PC-3 (cell line): ENCODE measurements around the gene IRF1. TPM values are rescaled to one million over a fixed set of nuclear protein-coding genes. Genes with fewer than 3 reads are reported as not detected.

Experiments used
- ATAC-seq: fragments of 200-7000 bp; cut with Tn5 transposase; 2 replicates; pipeline ENCODE4 v1.9.1; 2020; ENCODE audit warnings: mild to moderate bottlenecking, moderate library complexity
- BruUV-seq: library from RNA; stranded (reverse); fragments of 400-500 nt; replicated peaks from 2 replicates; lab custom pipeline; 2021; lab: Mats Ljungman, UMichigan
- CTCF ChIA-PET: fragments of 300-600 bp; sonication (Branson Sonifier 250); formaldehyde crosslinking; loops from one replicate; lab custom pipeline; 2022; ENCODE audit warnings: antibody characterized with exemption; lab: Charles Lee
- POLR2A ChIA-PET: fragments of 300-600 bp; sonication (Branson Sonifier 250); formaldehyde crosslinking; loops from one replicate; lab custom pipeline; 2022; ENCODE audit warnings: antibody characterized with exemption; ENCODE audit not compliant: unreplicated experiment; lab: Charles Lee
- DNase-seq: peaks from one replicate; pipeline ENCODE4 v3.0.0-alpha.2; 2015
- H2AFZ ChIP-seq: fragments of 300-600 bp; sonication (generic); 2 replicates; pipeline ENCODE4 v1.6.0; 2016; ENCODE audit warnings: antibody characterized with exemption, low read length
- H3F3A ChIP-seq: fragments of 300-600 bp; sonication (generic); one replicate; pipeline ENCODE4 v1.6.0; 2017; ENCODE audit warnings: antibody characterized with exemption, low read length, control low read depth, mild to moderate bottlenecking; ENCODE audit not compliant: unreplicated experiment
- H3K27ac ChIP-seq: fragments of 300-600 bp; sonication (generic); 2 replicates; pipeline ENCODE4 v1.5.1; 2016; ENCODE audit warnings: mild to moderate bottlenecking, low read length
- H3K27me3 ChIP-seq: fragments of 300-600 bp; sonication (generic); 2 replicates; pipeline ENCODE4 v1.6.1; 2016; ENCODE audit warnings: low read length, mixed read lengths
- H3K36me3 ChIP-seq: fragments of 300-600 bp; sonication (generic); 2 replicates; pipeline ENCODE4 v1.6.1; 2016; ENCODE audit warnings: low read depth, mixed run types, low read length, mixed read lengths
- H3K4me1 ChIP-seq: fragments of 300-600 bp; sonication (generic); 2 replicates; pipeline ENCODE4 v1.5.1; 2016; ENCODE audit warnings: low read length; ENCODE audit not compliant: insufficient read depth
- H3K4me2 ChIP-seq: fragments of 300-600 bp; sonication (generic); 2 replicates; pipeline ENCODE4 v1.6.0; 2016; ENCODE audit warnings: low read length
- H3K4me3 ChIP-seq: fragments of 300-600 bp; sonication (generic); 2 replicates; pipeline ENCODE4 v1.5.1; 2016; ENCODE audit warnings: mild to moderate bottlenecking, low read length, mixed read lengths
- H3K79me2 ChIP-seq: fragments of 300-600 bp; sonication (generic); 2 replicates; pipeline ENCODE4 v1.6.1; 2017; ENCODE audit warnings: low read length, mixed read lengths
- H3K9ac ChIP-seq: fragments of 300-600 bp; sonication (generic); 2 replicates; pipeline ENCODE4 v1.6.0; 2016; ENCODE audit warnings: mild to moderate bottlenecking, low read length
- H3K9me2 ChIP-seq: fragments of 300-600 bp; sonication (generic); replicated peaks from 2 replicates; pipeline ENCODE4 v1.6.1; 2016; ENCODE audit warnings: mixed run types, low read length, mixed read lengths
- H3K9me3 ChIP-seq: fragments of 300-600 bp; sonication (generic); 2 replicates; pipeline ENCODE4 v1.6.1; 2016; ENCODE audit warnings: low read length, mixed read lengths
- H4K20me1 ChIP-seq: fragments of 300-600 bp; sonication (generic); 2 replicates; pipeline ENCODE4 v1.6.1; 2016; ENCODE audit warnings: low read length, mixed read lengths
- CTCF ChIP-seq: fragments of 300-600 bp; sonication (generic); conservative IDR thresholded peaks from 2 replicates; pipeline ENCODE4 v1.5.1; 2017; ENCODE audit warnings: antibody characterized with exemption, low read depth, mild to moderate bottlenecking, low read length
- EZH2 ChIP-seq: fragments of 300-600 bp; sonication (generic); IDR thresholded peaks from one replicate; pipeline ENCODE4 v1.6.1; 2017; ENCODE audit warnings: antibody characterized with exemption, mild to moderate bottlenecking, low read length; ENCODE audit not compliant: unreplicated experiment
- EZH2phosphoT487 ChIP-seq: fragments of 300-600 bp; sonication (generic); IDR thresholded peaks from 2 replicates; pipeline ENCODE4 v1.6.1; 2018; ENCODE audit warnings: mild to moderate bottlenecking, antibody characterized with exemption, low read length, borderline replicate concordance
- intact Hi-C: fragments of 100-400 bp; cut with micrococcal nuclease; formaldehyde crosslinking; loops from 2 replicates; pipeline ENCODE4 v1.9.0; 2023
- total RNA-seq: library from RNA; depleted of rRNA; stranded (reverse); fragments of >200 nt; gene quantifications from 2 replicates; pipeline ENCODE4 v1.2.3, GENCODE V29; 2014

IRF1 gene
- total RNA-seq, 1 experiment from 2014 or later = 21.1 TPM

DNA sequence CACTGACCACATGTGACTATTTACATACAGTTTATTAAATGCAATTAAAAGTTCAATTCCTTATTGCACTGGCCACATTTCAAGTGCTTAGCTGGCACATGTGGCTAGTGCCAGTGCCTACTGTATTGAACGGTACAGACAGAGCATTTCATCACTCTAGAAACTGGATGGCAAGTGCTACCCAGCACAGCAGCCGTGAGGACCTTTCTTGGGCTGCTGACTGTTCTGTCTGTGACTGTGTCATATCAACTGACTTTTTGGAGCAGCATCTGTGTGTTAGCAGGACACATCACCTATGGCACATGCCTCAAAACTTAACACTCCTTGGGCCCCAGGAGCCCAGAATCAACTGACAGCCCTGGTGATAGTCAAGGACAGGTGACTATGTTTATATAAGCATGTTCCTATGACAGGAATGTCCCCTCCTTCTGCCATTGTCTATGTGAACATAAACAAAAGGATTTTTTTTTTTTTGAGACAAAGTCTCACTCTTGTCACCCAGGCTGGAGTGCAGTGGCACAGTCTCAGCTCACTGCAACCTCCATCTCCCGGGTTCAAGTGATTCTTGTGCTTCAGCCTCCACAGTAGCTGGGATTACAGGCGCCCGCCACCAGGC, 8.9 kb downstream of the IRF1 start:
- Histone ChIP-seq H3K9me3 (no peaks in the 10 kb centered on the region), H3K4me2 (no peak overlapping the region), H3F3A (no peaks in the 10 kb centered on the region), H3K79me2 (no peaks in the 10 kb centered on the region), H3K9me2 (no peaks in the 10 kb centered on the region), H3K4me1 (no peaks in the 10 kb centered on the region), H3K9ac (no peak overlapping the region), H3K27ac (no peak overlapping the region), H4K20me1 (no peaks in the 10 kb centered on the region), H2AFZ (no peak overlapping the region), H3K27me3 (no peaks in the 10 kb centered on the region), H3K4me3 (no peak overlapping the region), H3K36me3 (peaks cover 32% of the 10 kb centered on the region)
- intact Hi-C loops = no loop called here
- ChIA-PET POLR2A (no interaction called here), CTCF (no interaction called here)
- peak; percentile 8; the same call in 1 of the 2 replicates for ATAC-seq
- no TSS peak for BruUV-seq
- no peak for TF ChIP-seq EZH2
- no peak for TF ChIP-seq CTCF
- TF ChIP-seq EZH2phosphoT487 = no peak
- no peak for DNase-seq

- BruUV-seq = no TSS peak
- CTCF ChIA-PET = no interaction called here
- ATAC-seq = peak; percentile 14
These were observed 9.5 kb downstream of the IRF1 start for GRCh38 chr5:132480893-132481595.

More at GRCh38 chr5:132480893-132481595, 9.5 kb downstream of the IRF1 start:
- H3K9me3 ChIP-seq = no peaks in the 10 kb centered on the region
- no peaks in the 10 kb centered on the region for H3K4me1 ChIP-seq
- H4K20me1 ChIP-seq = no peaks in the 10 kb centered on the region
- peaks cover 26% of the 10 kb centered on the region for H3K36me3 ChIP-seq
- no peaks in the 10 kb centered on the region for H3K79me2 ChIP-seq
- H3K4me2 ChIP-seq = no peak overlapping the region
- POLR2A ChIA-PET = interaction anchor here (0.6 kb wide), 1 partner anchor 10 kb away, joined by 3 read pairs; the partner anchor contains the start of gene IRF1
- intact Hi-C loops = no loop called here
- DNase-seq = no peak
- no peak overlapping the region for H2AFZ ChIP-seq
- H3K27ac ChIP-seq = no peak overlapping the region
- no peaks in the 10 kb centered on the region for H3K27me3 ChIP-seq
- H3K4me3 ChIP-seq = no peak overlapping the region
- H3K9me2 ChIP-seq = no peaks in the 10 kb centered on the region
- H3F3A ChIP-seq = no peaks in the 10 kb centered on the region
- no peak overlapping the region for H3K9ac ChIP-seq
- TF ChIP-seq EZH2phosphoT487 (no peak), EZH2 (no peak), CTCF (no peak)
